CD8-positive, alpha-beta memory T cell (primary cell): Measurements from ENCODE around the gene DNAJC6. TPM values are rescaled to one million over a fixed set of nuclear protein-coding genes. Genes with fewer than 3 reads are reported as not detected.
A peak's percentile ranks its signal among the peaks of the same experiment; 100 is the strongest.

Source experiments
- CTCF ChIA-PET: fragments of 350-600 bp; sonication (Branson Sonifier 250); formaldehyde crosslinking; loops from one replicate; lab custom pipeline; 2021; ENCODE audit warnings: antibody characterized with exemption; lab: Charles Lee
- POLR2A ChIA-PET: fragments of 350-600 bp; sonication (Branson Sonifier 250); formaldehyde crosslinking; loops from one replicate; lab custom pipeline; 2021; ENCODE audit warnings: antibody characterized with exemption; lab: Charles Lee
- DNase-seq, 5 donors: peaks; one replicate each; pipeline versions ENCODE4 v3.0.0 to v3.0.0-alpha.2; 2020 to 2022; ENCODE audit warnings: mixed read lengths in 1 of 5
- H3K27ac ChIP-seq: one replicate; pipeline ENCODE4 v1.7.0; 2013; ENCODE audit warnings: low read depth, mild to moderate bottlenecking, low read length, moderate library complexity
- H3K27me3 ChIP-seq: 2 replicates; pipeline ENCODE4 v1.7.0; 2013; ENCODE audit warnings: low read length, mild to moderate bottlenecking; ENCODE audit not compliant: insufficient read depth, poor library complexity, severe bottlenecking
- H3K36me3 ChIP-seq: 2 replicates; pipeline ENCODE4 v1.7.0; 2013; ENCODE audit warnings: mild to moderate bottlenecking, low read length, moderate library complexity; ENCODE audit not compliant: insufficient read depth
- H3K4me1 ChIP-seq: 2 replicates; pipeline ENCODE4 v1.7.0; 2013; ENCODE audit warnings: mild to moderate bottlenecking, low read length, moderate library complexity; ENCODE audit not compliant: insufficient read depth
- H3K4me3 ChIP-seq: 2 replicates; pipeline ENCODE4 v1.7.0; 2013; ENCODE audit warnings: mild to moderate bottlenecking, low read length
- H3K9me3 ChIP-seq: 2 replicates; pipeline ENCODE4 v1.7.0; 2013; ENCODE audit warnings: mild to moderate bottlenecking, low read length
- H3K27ac Mint-ChIP-seq, 8 donors: one replicate each; pipeline ENCODE4 v1.8.0; 2020 to 2021; ENCODE audit warnings: mixed read lengths in 8 of 8, mild to moderate bottlenecking in 6 of 8, inconsistent platforms in 3 of 8, moderate library complexity in 3 of 8
- H3K27me3 Mint-ChIP-seq, 2 donors: one replicate each; pipeline ENCODE4 v1.8.0; 2020 to 2021; ENCODE audit warnings: mixed read lengths in 2 of 2, mild to moderate bottlenecking in 1 of 2, moderate library complexity in 1 of 2
- H3K36me3 Mint-ChIP-seq, 3 donors: one replicate each; pipeline ENCODE4 v1.8.0; 2020 to 2021; ENCODE audit warnings: mixed read lengths in 3 of 3, inconsistent platforms in 1 of 3, mild to moderate bottlenecking in 1 of 3
- H3K4me1 Mint-ChIP-seq, 3 donors: one replicate each; pipeline ENCODE4 v1.8.0; 2020 to 2021; ENCODE audit warnings: mixed read lengths in 3 of 3, inconsistent platforms in 1 of 3, mild to moderate bottlenecking in 1 of 3
- H3K4me3 Mint-ChIP-seq, 7 donors: one replicate each; pipeline ENCODE4 v1.8.0; 2020 to 2021; ENCODE audit warnings: mixed read lengths in 7 of 7, mild to moderate bottlenecking in 6 of 7, moderate library complexity in 4 of 7, inconsistent platforms in 2 of 7
- H3K9me3 Mint-ChIP-seq, 5 donors: one replicate each; pipeline ENCODE4 v1.8.0; 2020 to 2022; ENCODE audit warnings: mixed read lengths in 5 of 5, mild to moderate bottlenecking in 3 of 5, moderate library complexity in 2 of 5, inconsistent platforms in 1 of 5
- polyA plus RNA-seq: library from polyadenylated mRNA; unstranded; fragments of 300-500 nt; fragmentation: Illumina TruSeq; gene quantifications from one replicate; pipeline ENCODE4 v1.2.3, GENCODE V29; 2021
- total RNA-seq, 2 experiments: library from RNA; stranded (reverse); gene quantifications; one replicate each; pipeline ENCODE4 v1.2.3, GENCODE V29; 2021

Gene DNAJC6
- total RNA-seq (1 to 10 TPM; 5.1 to 5.6 TPM), polyA plus RNA-seq (1.0 TPM)

- POLR2A ChIA-PET, result no interaction called here
- Mint-ChIP-seq H3K27ac (no peak within 1 kb of the TSS), H3K27me3 (peaks cover 35 to 51% of the 10 kb centered on the region in 2 donors), H3K4me3 (peak within 1 kb of the TSS in 6 of 7 donors; percentile 44 to 75 (median 62)), H3K4me1 (peaks cover 5 to 14% (median 9%) of the 10 kb centered on the region in 3 donors), H3K9me3 (peaks cover 0 to 6% (median 3%) of the 10 kb centered on the region in 5 donors), H3K36me3 (peaks cover 0 to 13% (median 0%) of the 10 kb centered on the region in 3 donors)
- Histone ChIP-seq H3K4me1 (no peaks in the 10 kb centered on the region), H3K27ac (no peak within 1 kb of the TSS), H3K4me3 (no peak within 1 kb of the TSS), H3K27me3 (peaks cover 4% of the 10 kb centered on the region), H3K36me3 (no peaks in the 10 kb centered on the region), H3K9me3 (no peaks in the 10 kb centered on the region)
- CTCF ChIA-PET, result interaction anchor here (0.6 kb wide), 1 partner anchor 11 kb away, joined by 3 read pairs; no protein-coding TSS in a partner anchor
- peak in 4 of 5 donors; percentile 4 to 49 (median 23) for DNase-seq
Measured at GRCh38 chr1:65309304-65310077, at the start of gene DNAJC6. Gene DNAJC6 (plus strand): TSS chr1:65309543. CDS start chr1:65309746, 203 bp downstream.

- Histone ChIP-seq H3K4me1 (peaks cover 5% of the 10 kb centered on the region), H3K27me3 (no peaks in the 10 kb centered on the region), H3K27ac (no peak overlapping the region), H3K4me3 (no peak overlapping the region), H3K36me3 (no peaks in the 10 kb centered on the region), H3K9me3 (no peaks in the 10 kb centered on the region)
- H3K9me3 Mint-ChIP-seq, result no peaks in the 10 kb centered on the region
- POLR2A ChIA-PET, result no interaction called here
- peaks cover 15 to 43% (median 17%) of the 10 kb centered on the region in 3 donors for H3K4me1 Mint-ChIP-seq
- no peak overlapping the region for H3K27ac Mint-ChIP-seq
- H3K27me3 Mint-ChIP-seq, result peaks cover 5 to 11% of the 10 kb centered on the region in 2 donors
- no peaks in the 10 kb centered on the region for H3K36me3 Mint-ChIP-seq
- H3K4me3 Mint-ChIP-seq, result no peak overlapping the region
- DNase-seq, result no peak
- CTCF ChIA-PET, result no interaction called here
Measured at GRCh38 chr1:65259816-65260215, 49.5 kb upstream of the DNAJC6 start.

DNA sequence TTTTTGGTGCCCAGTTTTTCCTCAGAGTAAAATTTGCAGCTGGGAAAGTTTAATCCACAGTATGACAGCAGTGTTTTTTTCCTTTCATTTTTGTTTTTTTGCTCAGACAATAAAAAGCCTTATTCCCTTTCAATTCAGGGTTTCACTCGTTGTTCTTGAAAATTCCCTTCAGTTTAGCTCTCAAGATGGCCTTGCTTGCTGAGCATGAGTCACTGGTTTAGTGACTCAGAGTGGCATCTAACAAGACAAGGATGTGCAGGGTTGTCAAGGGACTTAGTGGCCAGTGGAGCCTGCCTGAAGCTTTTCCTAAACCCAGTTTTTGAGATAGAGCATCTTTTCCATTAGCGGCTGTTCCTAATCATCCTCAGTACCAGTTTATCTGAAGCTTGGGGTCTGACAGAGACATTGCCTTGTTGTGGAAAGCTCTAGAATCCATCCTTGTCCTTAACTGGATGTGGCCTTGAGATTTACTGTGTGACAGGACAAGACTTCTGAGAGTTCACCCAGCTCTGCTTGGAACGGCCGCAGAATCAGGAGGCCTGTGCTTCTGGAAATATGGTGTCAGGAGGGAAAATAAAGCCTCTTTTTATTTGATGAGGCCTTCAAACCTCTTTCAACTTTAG is 48.4 kb upstream of the DNAJC6 start:
- Mint-ChIP-seq H3K4me3 (no peak overlapping the region), H3K4me1 (peaks cover 12 to 44% (median 15%) of the 10 kb centered on the region in 3 donors), H3K36me3 (no peaks in the 10 kb centered on the region), H3K27me3 (peaks cover 8 to 13% of the 10 kb centered on the region in 2 donors), H3K9me3 (no peaks in the 10 kb centered on the region), H3K27ac (peak overlapping the region in 3 of 8 donors; percentile 6 to 80 (median 26))
- Histone ChIP-seq H3K27ac (no peak overlapping the region), H3K36me3 (no peaks in the 10 kb centered on the region), H3K27me3 (no peaks in the 10 kb centered on the region), H3K9me3 (no peaks in the 10 kb centered on the region), H3K4me3 (no peak overlapping the region), H3K4me1 (peaks cover 7% of the 10 kb centered on the region)
- ChIA-PET CTCF (no interaction called here), POLR2A (no interaction called here)
- DNase-seq, result no peak

GRCh38 chr1:65263286-65263685 is 46.1 kb upstream of the DNAJC6 start:
- no peak overlapping the region for H3K27ac ChIP-seq
- no peaks in the 10 kb centered on the region for H3K36me3 Mint-ChIP-seq
- H3K4me1 ChIP-seq, result peaks cover 14% of the 10 kb centered on the region
- no peaks in the 10 kb centered on the region for H3K36me3 ChIP-seq
- H3K27me3 ChIP-seq, result no peaks in the 10 kb centered on the region
- H3K27me3 Mint-ChIP-seq, result peaks cover 13 to 21% of the 10 kb centered on the region in 2 donors
- H3K9me3 ChIP-seq, result no peaks in the 10 kb centered on the region
- ChIA-PET POLR2A (interaction anchor here (0.8 kb wide), 1 partner anchor 9 kb away, joined by 4 read pairs; no protein-coding TSS in a partner anchor), CTCF (interaction anchor here (1.3 kb wide), 1 partner anchor 9 kb away, joined by 3 read pairs; no protein-coding TSS in a partner anchor)
- H3K9me3 Mint-ChIP-seq, result no peaks in the 10 kb centered on the region
- H3K4me1 Mint-ChIP-seq, result peaks cover 20 to 52% (median 21%) of the 10 kb centered on the region in 3 donors
- peak overlapping the region in 1 of 8 donors; percentile 10 for H3K27ac Mint-ChIP-seq
- no peak overlapping the region for H3K4me3 ChIP-seq
- no peak for DNase-seq
- no peak overlapping the region for H3K4me3 Mint-ChIP-seq

GRCh38 chr1:65264197-65264929 is 45.0 kb upstream of the DNAJC6 start:
- H3K27ac Mint-ChIP-seq, result peak overlapping the region in 4 of 8 donors; percentile 30 to 75 (median 48)
- Histone ChIP-seq H3K4me3 (no peak overlapping the region), H3K27me3 (no peaks in the 10 kb centered on the region), H3K36me3 (no peaks in the 10 kb centered on the region), H3K9me3 (no peaks in the 10 kb centered on the region), H3K4me1 (peaks cover 14% of the 10 kb centered on the region), H3K27ac (no peak overlapping the region)
- H3K4me1 Mint-ChIP-seq, result peaks cover 20 to 47% (median 21%) of the 10 kb centered on the region in 3 donors
- H3K4me3 Mint-ChIP-seq, result peak overlapping the region; percentile 24 to 77 (median 63)
- H3K36me3 Mint-ChIP-seq, result no peaks in the 10 kb centered on the region
- no peak for DNase-seq
- no peaks in the 10 kb centered on the region for H3K9me3 Mint-ChIP-seq
- ChIA-PET POLR2A (interaction anchor here (4.2 kb wide), 1 partner anchor 10 kb away, joined by 18 read pairs; no protein-coding TSS in a partner anchor), CTCF (no interaction called here)
- H3K27me3 Mint-ChIP-seq, result peaks cover 13 to 21% of the 10 kb centered on the region in 2 donors

DNA sequence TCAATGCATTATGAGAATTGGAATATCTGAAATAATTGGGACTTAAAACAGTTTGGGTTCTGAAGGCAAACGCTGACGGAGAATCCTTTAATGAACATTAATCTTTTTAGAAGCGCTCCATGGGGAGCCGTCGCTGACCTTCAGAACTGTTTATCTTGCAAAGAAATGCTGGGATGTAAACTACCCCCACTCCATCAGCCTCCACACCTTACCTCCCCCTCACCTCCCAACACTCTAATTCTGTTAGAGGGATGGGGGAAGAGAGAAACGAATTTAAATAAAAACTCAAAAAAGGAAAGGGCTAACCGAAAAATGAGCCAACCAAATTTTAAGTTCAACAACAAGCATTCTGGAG is 44.1 kb upstream of the DNAJC6 start:
- Mint-ChIP-seq H3K4me3 (peak overlapping the region; percentile 63 to 88 (median 77)), H3K36me3 (no peaks in the 10 kb centered on the region), H3K27ac (peak overlapping the region in 1 of 8 donors; percentile 59), H3K27me3 (peaks cover 19 to 24% of the 10 kb centered on the region in 2 donors), H3K9me3 (no peaks in the 10 kb centered on the region), H3K4me1 (peaks cover 20 to 43% (median 21%) of the 10 kb centered on the region in 3 donors)
- no peak for DNase-seq
- Histone ChIP-seq H3K27ac (no peak overlapping the region), H3K4me3 (peak overlapping the region; percentile 57), H3K4me1 (peaks cover 14% of the 10 kb centered on the region), H3K36me3 (no peaks in the 10 kb centered on the region), H3K9me3 (no peaks in the 10 kb centered on the region), H3K27me3 (no peaks in the 10 kb centered on the region)
- ChIA-PET CTCF (no interaction called here), POLR2A (interaction anchor here (4.2 kb wide), 1 partner anchor 11 kb away, joined by 18 read pairs; no protein-coding TSS in a partner anchor)

- Histone ChIP-seq H3K27ac (no peak overlapping the region), H3K4me3 (peak overlapping the region; percentile 57), H3K9me3 (no peaks in the 10 kb centered on the region), H3K36me3 (no peaks in the 10 kb centered on the region), H3K27me3 (no peaks in the 10 kb centered on the region), H3K4me1 (peaks cover 14% of the 10 kb centered on the region)
- Mint-ChIP-seq H3K9me3 (no peaks in the 10 kb centered on the region), H3K4me1 (peaks cover 20 to 38% (median 21%) of the 10 kb centered on the region in 3 donors), H3K27ac (peak overlapping the region in 5 of 8 donors; percentile 35 to 84 (median 75)), H3K27me3 (peaks cover 19 to 24% of the 10 kb centered on the region in 2 donors), H3K4me3 (peak overlapping the region; percentile 63 to 88 (median 77)), H3K36me3 (no peaks in the 10 kb centered on the region)
- POLR2A ChIA-PET, result interaction anchor here (4.2 kb wide), 1 partner anchor 11 kb away, joined by 18 read pairs; no protein-coding TSS in a partner anchor
- peak; percentile 21 to 64 (median 47) for DNase-seq
- CTCF ChIA-PET, result interaction anchor here (1.0 kb wide), 2 partner anchors 11 to 30 kb away, joined by 4 to 6 read pairs; no protein-coding TSS in a partner anchor
Measured at GRCh38 chr1:65265651-65266351, 43.5 kb upstream of the DNAJC6 start.
